GM12892 (cell line): ENCODE results near the gene CSNK1D.

Experiments used
- POLR2A ChIP-seq: IDR thresholded peaks from 2 replicates; pipeline ENCODE4 v1.6.1; 2011; ENCODE audit warnings: low read depth, low read length, control low read depth
- POLR2AphosphoS5 ChIP-seq: IDR thresholded peaks from 2 replicates; pipeline ENCODE4 v1.6.1; 2011; ENCODE audit warnings: low read depth, low read length, control low read depth
- TAF1 ChIP-seq: IDR thresholded peaks from 2 replicates; pipeline ENCODE4 v1.6.1; 2011; ENCODE audit warnings: low read depth, mild to moderate bottlenecking, control low read depth, low read length, borderline replicate concordance

GRCh38 chr17:82258555-82258954, 14.9 kb downstream of the CSNK1D start:
- no peak for TF ChIP-seq POLR2A
- TF ChIP-seq TAF1 = no peak
- TF ChIP-seq POLR2AphosphoS5 = no peak
